Measurements from ENCODE around the gene EPB41L2.

EPB41L2 gene

DNA sequence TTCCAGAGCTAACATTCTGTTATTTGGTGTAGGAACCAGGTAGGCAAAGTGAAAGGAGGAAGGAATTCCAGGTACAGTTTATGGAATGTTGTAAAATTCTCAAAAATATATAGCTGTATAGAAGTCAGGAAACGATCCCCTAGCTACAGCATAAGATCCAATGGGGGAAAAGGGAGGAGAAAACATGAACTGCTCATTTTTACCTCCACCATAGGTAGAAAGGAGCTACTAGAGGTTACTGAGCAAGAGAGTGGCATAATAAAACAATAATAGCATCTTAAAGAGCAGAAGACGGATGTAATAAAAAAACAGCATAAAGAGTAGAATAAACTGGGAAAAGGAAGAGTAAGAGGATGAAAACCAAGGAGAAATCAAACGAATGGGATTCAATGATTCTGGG is 26.9 kb downstream of the EPB41L2 start:
- Histone ChIP-seq H3K4me1 (ENCODE audit: control insufficient read depth, insufficient read depth, low read length) (no peaks in the 10 kb centered on the region), H3K9me3 (ENCODE audit: control insufficient read depth, insufficient read depth, low read depth, low read length) (no peaks in the 10 kb centered on the region), H3K4me3 (ENCODE audit: low read depth, low read length) (no peak overlapping the region), H3K27me3 (ENCODE audit: control insufficient read depth, insufficient read depth, low read length) (no peaks in the 10 kb centered on the region), H3K9ac (ENCODE audit: low read length) (no peak overlapping the region), H3K27ac (ENCODE audit: low read depth, low read length) (no peak overlapping the region), H3K36me3 (ENCODE audit: control insufficient read depth, insufficient read depth, low read length) (no peaks in the 10 kb centered on the region)

- Histone ChIP-seq H3K4me3 (ENCODE audit: low read depth, low read length) (no peak overlapping the region), H3K27ac (ENCODE audit: low read depth, low read length) (no peak overlapping the region), H3K27me3 (ENCODE audit: control insufficient read depth, insufficient read depth, low read length) (no peaks in the 10 kb centered on the region), H3K9me3 (ENCODE audit: control insufficient read depth, insufficient read depth, low read depth, low read length) (no peaks in the 10 kb centered on the region), H3K4me1 (ENCODE audit: control insufficient read depth, insufficient read depth, low read length) (no peaks in the 10 kb centered on the region), H3K9ac (ENCODE audit: low read length) (no peak overlapping the region), H3K36me3 (ENCODE audit: control insufficient read depth, insufficient read depth, low read length) (no peaks in the 10 kb centered on the region)
Measured at GRCh38 chr6:131035582-131035981, 27.5 kb downstream of the EPB41L2 start.

GRCh38 chr6:131033631-131034030 is 29.4 kb downstream of the EPB41L2 start:
- Histone ChIP-seq H3K4me3 (ENCODE audit: low read depth, low read length) (no peak overlapping the region), H3K4me1 (ENCODE audit: control insufficient read depth, insufficient read depth, low read length) (peaks cover 8% of the 10 kb centered on the region), H3K9ac (ENCODE audit: low read length) (no peak overlapping the region), H3K27ac (ENCODE audit: low read depth, low read length) (no peak overlapping the region), H3K36me3 (ENCODE audit: control insufficient read depth, insufficient read depth, low read length) (no peaks in the 10 kb centered on the region), H3K9me3 (ENCODE audit: control insufficient read depth, insufficient read depth, low read depth, low read length) (no peaks in the 10 kb centered on the region), H3K27me3 (ENCODE audit: control insufficient read depth, insufficient read depth, low read length) (no peaks in the 10 kb centered on the region)

- H3K27me3 ChIP-seq (ENCODE audit: control insufficient read depth, insufficient read depth, low read length): no peaks in the 10 kb centered on the region
- peaks cover 8% of the 10 kb centered on the region for H3K4me1 ChIP-seq (ENCODE audit: control insufficient read depth, insufficient read depth, low read length)
- no peaks in the 10 kb centered on the region for H3K9me3 ChIP-seq (ENCODE audit: control insufficient read depth, insufficient read depth, low read depth, low read length)
- H3K9ac ChIP-seq (ENCODE audit: low read length): no peak overlapping the region
- no peaks in the 10 kb centered on the region for H3K36me3 ChIP-seq (ENCODE audit: control insufficient read depth, insufficient read depth, low read length)
- no peak overlapping the region for H3K27ac ChIP-seq (ENCODE audit: low read depth, low read length)
- H3K4me3 ChIP-seq (ENCODE audit: low read depth, low read length): no peak overlapping the region
Measured at GRCh38 chr6:131029626-131030297, 33.3 kb downstream of the EPB41L2 start.

- no peak overlapping the region for H3K27ac ChIP-seq (ENCODE audit: low read depth, low read length)
- H3K9me3 ChIP-seq (ENCODE audit: control insufficient read depth, insufficient read depth, low read depth, low read length): peaks cover 3% of the 10 kb centered on the region; the same call in 1 of the 2 replicates
- no peak overlapping the region for H3K4me3 ChIP-seq (ENCODE audit: low read depth, low read length)
- no peaks in the 10 kb centered on the region; the same call in 1 of the 2 replicates for H3K36me3 ChIP-seq (ENCODE audit: control insufficient read depth, insufficient read depth, low read length)
- no peaks in the 10 kb centered on the region for H3K27me3 ChIP-seq (ENCODE audit: control insufficient read depth, insufficient read depth, low read length)
- no peak overlapping the region for H3K9ac ChIP-seq (ENCODE audit: low read length)
- peaks cover 8% of the 10 kb centered on the region for H3K4me1 ChIP-seq (ENCODE audit: control insufficient read depth, insufficient read depth, low read length)
Measured at GRCh38 chr6:131027326-131027725, 35.7 kb downstream of the EPB41L2 start.

- Histone ChIP-seq H3K4me3 (ENCODE audit: low read depth, low read length) (no peak overlapping the region), H3K27ac (ENCODE audit: low read depth, low read length) (no peak overlapping the region), H3K9me3 (ENCODE audit: control insufficient read depth, insufficient read depth, low read depth, low read length) (peaks cover 7% of the 10 kb centered on the region), H3K9ac (ENCODE audit: low read length) (no peak overlapping the region), H3K36me3 (ENCODE audit: control insufficient read depth, insufficient read depth, low read length) (no peaks in the 10 kb centered on the region; the same call in 1 of the 2 replicates), H3K4me1 (ENCODE audit: control insufficient read depth, insufficient read depth, low read length) (peaks cover 8% of the 10 kb centered on the region), H3K27me3 (ENCODE audit: control insufficient read depth, insufficient read depth, low read length) (no peaks in the 10 kb centered on the region)
Measured at GRCh38 chr6:131026243-131026642, 36.8 kb downstream of the EPB41L2 start.

GRCh38 chr6:131024565-131024964 is 38.5 kb downstream of the EPB41L2 start:
- peaks cover 2% of the 10 kb centered on the region for H3K4me1 ChIP-seq (ENCODE audit: control insufficient read depth, insufficient read depth, low read length)
- H3K4me3 ChIP-seq (ENCODE audit: low read depth, low read length): no peak overlapping the region
- no peak overlapping the region for H3K9ac ChIP-seq (ENCODE audit: low read length)
- H3K27me3 ChIP-seq (ENCODE audit: control insufficient read depth, insufficient read depth, low read length): no peaks in the 10 kb centered on the region
- peaks cover 7% of the 10 kb centered on the region for H3K9me3 ChIP-seq (ENCODE audit: control insufficient read depth, insufficient read depth, low read depth, low read length)
- H3K27ac ChIP-seq (ENCODE audit: low read depth, low read length): no peak overlapping the region
- no peaks in the 10 kb centered on the region; the same call in 1 of the 2 replicates for H3K36me3 ChIP-seq (ENCODE audit: control insufficient read depth, insufficient read depth, low read length)

DNA sequence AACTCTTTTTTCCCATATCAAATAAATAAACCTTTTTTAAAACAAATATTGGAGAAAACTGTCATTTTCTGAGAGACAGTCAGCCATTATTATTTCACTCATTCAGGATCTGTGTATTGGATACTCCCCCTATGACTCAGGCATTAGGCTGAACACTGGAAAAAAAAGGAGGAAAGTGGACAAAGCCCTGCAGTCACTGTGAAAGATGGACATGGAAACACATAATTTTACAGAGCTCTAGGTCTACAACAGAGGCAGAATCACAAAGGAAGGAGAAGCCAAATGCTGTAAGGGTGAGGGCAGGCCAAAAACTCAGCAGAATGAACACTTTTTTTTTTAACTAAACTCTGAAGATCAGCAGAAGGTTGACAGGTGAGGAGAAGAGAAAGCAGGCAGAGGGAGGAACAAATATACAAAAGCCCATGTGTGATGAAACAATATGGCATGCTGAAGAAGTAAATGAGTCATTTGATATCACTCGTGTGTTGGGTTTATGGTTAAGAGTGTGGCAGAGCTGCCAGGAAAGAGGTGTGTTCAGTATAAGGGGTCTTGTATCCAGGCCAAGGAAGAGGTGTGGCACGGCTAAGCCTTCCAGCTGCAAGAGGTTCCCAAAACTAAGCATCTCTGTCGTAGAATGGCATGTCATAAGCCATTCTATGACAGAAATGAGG is 39.1 kb downstream of the EPB41L2 start:
- Histone ChIP-seq H3K9ac (ENCODE audit: low read length) (no peak overlapping the region), H3K4me3 (ENCODE audit: low read depth, low read length) (no peak overlapping the region), H3K27me3 (ENCODE audit: control insufficient read depth, insufficient read depth, low read length) (no peaks in the 10 kb centered on the region), H3K36me3 (ENCODE audit: control insufficient read depth, insufficient read depth, low read length) (no peaks in the 10 kb centered on the region; the same call in 1 of the 2 replicates), H3K4me1 (ENCODE audit: control insufficient read depth, insufficient read depth, low read length) (no peaks in the 10 kb centered on the region), H3K9me3 (ENCODE audit: control insufficient read depth, insufficient read depth, low read depth, low read length) (peaks cover 7% of the 10 kb centered on the region), H3K27ac (ENCODE audit: low read depth, low read length) (no peak overlapping the region)

- Histone ChIP-seq H3K4me3 (ENCODE audit: low read depth, low read length) (no peak overlapping the region), H3K36me3 (ENCODE audit: control insufficient read depth, insufficient read depth, low read length) (no peaks in the 10 kb centered on the region; the same call in 1 of the 2 replicates), H3K4me1 (ENCODE audit: control insufficient read depth, insufficient read depth, low read length) (no peaks in the 10 kb centered on the region), H3K27me3 (ENCODE audit: control insufficient read depth, insufficient read depth, low read length) (no peaks in the 10 kb centered on the region), H3K9ac (ENCODE audit: low read length) (no peak overlapping the region), H3K9me3 (ENCODE audit: control insufficient read depth, insufficient read depth, low read depth, low read length) (peaks cover 7% of the 10 kb centered on the region), H3K27ac (ENCODE audit: low read depth, low read length) (no peak overlapping the region)
Measured at GRCh38 chr6:131022691-131023090, 40.4 kb downstream of the EPB41L2 start.

- Histone ChIP-seq H3K27ac (ENCODE audit: low read depth, low read length) (no peak overlapping the region), H3K9ac (ENCODE audit: low read length) (no peak overlapping the region), H3K36me3 (ENCODE audit: control insufficient read depth, insufficient read depth, low read length) (no peaks in the 10 kb centered on the region; the same call in 1 of the 2 replicates), H3K27me3 (ENCODE audit: control insufficient read depth, insufficient read depth, low read length) (no peaks in the 10 kb centered on the region), H3K4me1 (ENCODE audit: control insufficient read depth, insufficient read depth, low read length) (peaks cover 23% of the 10 kb centered on the region), H3K9me3 (ENCODE audit: control insufficient read depth, insufficient read depth, low read depth, low read length) (peaks cover 7% of the 10 kb centered on the region), H3K4me3 (ENCODE audit: low read depth, low read length) (no peak overlapping the region)
Measured at GRCh38 chr6:131017962-131018361, 45.1 kb downstream of the EPB41L2 start.

- Histone ChIP-seq H3K4me3 (ENCODE audit: low read depth, low read length) (no peak overlapping the region), H3K27ac (ENCODE audit: low read depth, low read length) (no peak overlapping the region), H3K27me3 (ENCODE audit: control insufficient read depth, insufficient read depth, low read length) (no peaks in the 10 kb centered on the region), H3K4me1 (ENCODE audit: control insufficient read depth, insufficient read depth, low read length) (peaks cover 23% of the 10 kb centered on the region), H3K36me3 (ENCODE audit: control insufficient read depth, insufficient read depth, low read length) (no peaks in the 10 kb centered on the region; the same call in 1 of the 2 replicates), H3K9me3 (ENCODE audit: control insufficient read depth, insufficient read depth, low read depth, low read length) (peaks cover 8% of the 10 kb centered on the region), H3K9ac (ENCODE audit: low read length) (no peak overlapping the region)
Measured at GRCh38 chr6:131015630-131016263, 47.3 kb downstream of the EPB41L2 start.
